Measurements from ENCODE around the gene ZBTB12.
"Not testable (repeated sequence)": the region's sequence is repeated elsewhere in the genome, so short reads cannot be mapped to it uniquely, and the experiment has no call there.

The ZBTB12 gene, protein sequence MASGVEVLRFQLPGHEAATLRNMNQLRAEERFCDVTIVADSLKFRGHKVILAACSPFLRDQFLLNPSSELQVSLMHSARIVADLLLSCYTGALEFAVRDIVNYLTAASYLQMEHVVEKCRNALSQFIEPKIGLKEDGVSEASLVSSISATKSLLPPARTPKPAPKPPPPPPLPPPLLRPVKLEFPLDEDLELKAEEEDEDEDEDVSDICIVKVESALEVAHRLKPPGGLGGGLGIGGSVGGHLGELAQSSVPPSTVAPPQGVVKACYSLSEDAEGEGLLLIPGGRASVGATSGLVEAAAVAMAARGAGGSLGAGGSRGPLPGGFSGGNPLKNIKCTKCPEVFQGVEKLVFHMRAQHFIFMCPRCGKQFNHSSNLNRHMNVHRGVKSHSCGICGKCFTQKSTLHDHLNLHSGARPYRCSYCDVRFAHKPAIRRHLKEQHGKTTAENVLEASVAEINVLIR

DNA sequence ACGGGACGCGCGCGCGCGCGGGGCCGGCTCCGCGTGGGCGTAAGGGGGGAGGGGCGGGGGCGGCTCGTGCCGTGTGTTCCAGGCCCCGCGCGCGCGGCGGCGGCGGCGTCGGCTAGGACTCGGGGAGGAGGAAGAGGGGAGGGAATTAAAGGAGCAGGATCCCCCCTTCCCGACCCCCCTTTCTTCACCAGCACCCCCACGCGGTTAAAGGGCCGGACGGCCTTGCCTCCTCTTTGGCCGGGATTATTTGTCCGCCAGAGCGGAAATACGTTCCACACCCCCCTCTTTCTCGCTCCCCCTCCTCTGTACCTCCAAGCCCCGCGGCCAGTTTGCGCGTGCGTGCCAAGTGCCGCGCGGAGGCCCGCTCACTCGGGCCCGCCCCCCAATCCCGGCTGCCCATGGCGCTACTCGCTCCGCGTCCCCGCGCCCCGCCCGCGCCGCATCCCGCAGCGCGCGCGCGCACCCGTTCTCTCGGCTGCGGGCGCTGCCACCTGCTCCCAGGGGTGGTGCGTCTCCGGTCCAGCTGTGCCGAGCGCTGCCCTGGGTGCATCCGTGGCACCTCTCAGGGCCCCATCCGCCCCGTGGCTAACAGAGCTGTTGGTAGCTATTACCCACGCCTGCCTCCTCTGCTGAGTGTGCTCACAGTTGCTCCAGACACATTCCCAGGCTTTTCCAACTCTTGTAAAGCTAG lies at the start of gene ZBTB12:
TSS of gene ZBTB12 (minus strand) at position 134 of the 691 bp plus-strand sequence. CDS start 781 bp downstream, outside the sequence.
- peak; percentile 95 to 96 for DNase-seq (ENCODE audit: low read depth in 2 of 2)

- DNase-seq (ENCODE audit: low read depth in 2 of 2): no peak
Measured at GRCh38 chr6:31949926-31950548, 48.2 kb upstream of the ZBTB12 start.

- DNase-seq (ENCODE audit: low read depth in 2 of 2): no peak
Measured at GRCh38 chr6:31948753-31949413, 47.0 kb upstream of the ZBTB12 start.

GRCh38 chr6:31948306-31948705 lies 46.4 kb upstream of the ZBTB12 start:
- DNase-seq (ENCODE audit: low read depth in 2 of 2): no peak

- no peak for DNase-seq (ENCODE audit: low read depth in 2 of 2)
Measured at GRCh38 chr6:31947864-31948263, 46.0 kb upstream of the ZBTB12 start.

- no peak for DNase-seq (ENCODE audit: low read depth in 2 of 2)
Measured at GRCh38 chr6:31947070-31947675, 45.3 kb upstream of the ZBTB12 start.

GRCh38 chr6:31946370-31946885 lies 44.5 kb upstream of the ZBTB12 start:
- DNase-seq (ENCODE audit: low read depth in 2 of 2): no peak

GRCh38 chr6:31945507-31946369 lies 43.9 kb upstream of the ZBTB12 start, which contains the start of gene CFB:
Gene CFB, plus strand, starts transcription at chr6:31946095. Its CDS starts 127 bp downstream, at chr6:31946222.
- peak; percentile 40 to 55 for DNase-seq (ENCODE audit: low read depth in 2 of 2)

DNA sequence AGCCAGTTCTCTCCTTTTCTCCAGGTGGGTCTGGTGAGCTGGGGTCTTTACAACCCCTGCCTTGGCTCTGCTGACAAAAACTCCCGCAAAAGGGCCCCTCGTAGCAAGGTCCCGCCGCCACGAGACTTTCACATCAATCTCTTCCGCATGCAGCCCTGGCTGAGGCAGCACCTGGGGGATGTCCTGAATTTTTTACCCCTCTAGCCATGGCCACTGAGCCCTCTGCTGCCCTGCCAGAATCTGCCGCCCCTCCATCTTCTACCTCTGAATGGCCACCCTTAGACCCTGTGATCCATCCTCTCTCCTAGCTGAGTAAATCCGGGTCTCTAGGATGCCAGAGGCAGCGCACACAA lies 43.2 kb upstream of the ZBTB12 start:
- no peak for DNase-seq (ENCODE audit: low read depth in 2 of 2)

- no peak for DNase-seq (ENCODE audit: low read depth in 2 of 2)
Measured at GRCh38 chr6:31943742-31944141, 41.9 kb upstream of the ZBTB12 start.

GRCh38 chr6:31940256-31940664 lies 38.4 kb upstream of the ZBTB12 start:
- DNase-seq (ENCODE audit: low read depth in 2 of 2): no peak

GRCh38 chr6:31935823-31936222 lies 33.9 kb upstream of the ZBTB12 start:
- no peak for DNase-seq (ENCODE audit: low read depth in 2 of 2)

- no peak for DNase-seq (ENCODE audit: low read depth in 2 of 2)
Measured at GRCh38 chr6:31935021-31935420, 33.1 kb upstream of the ZBTB12 start.

DNA sequence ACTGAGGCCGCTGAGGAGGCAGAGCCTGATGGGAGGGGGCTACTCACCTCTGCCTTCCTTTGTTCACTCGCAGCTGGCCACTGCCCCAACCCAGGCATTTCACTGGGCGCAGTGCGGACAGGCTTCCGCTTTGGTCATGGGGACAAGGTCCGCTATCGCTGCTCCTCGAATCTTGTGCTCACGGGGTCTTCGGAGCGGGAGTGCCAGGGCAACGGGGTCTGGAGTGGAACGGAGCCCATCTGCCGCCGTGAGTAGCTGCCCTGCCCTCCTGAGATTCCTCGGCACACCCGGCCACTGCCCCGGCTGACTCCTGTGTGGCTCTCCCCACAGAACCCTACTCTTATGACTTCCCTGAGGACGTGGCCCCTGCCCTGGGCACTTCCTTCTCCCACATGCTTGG lies 31.7 kb upstream of the ZBTB12 start:
- DNase-seq (ENCODE audit: low read depth in 2 of 2): no peak

- DNase-seq (ENCODE audit: low read depth in 2 of 2): not testable (repeated sequence)
Measured at GRCh38 chr6:31932137-31932536, 30.3 kb upstream of the ZBTB12 start.

DNA sequence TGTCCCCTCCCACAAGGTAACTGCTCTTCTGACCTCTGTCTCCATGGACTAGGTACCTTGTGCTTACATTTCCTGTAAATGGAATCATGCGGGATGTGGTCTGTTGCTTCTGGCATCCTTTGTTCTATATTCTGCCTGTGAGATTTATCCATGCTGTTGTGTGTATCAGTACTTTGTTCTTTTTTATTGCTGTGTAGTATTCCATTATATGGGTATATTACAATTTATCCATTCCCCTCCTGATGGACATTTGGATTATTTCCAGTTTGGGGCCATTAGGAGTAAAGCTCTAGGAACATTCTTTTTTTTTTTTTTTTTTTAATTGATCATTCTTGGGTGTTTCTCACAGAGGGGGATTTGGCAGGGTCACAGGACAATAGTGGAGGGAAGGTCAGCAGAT lies 29.1 kb upstream of the ZBTB12 start:
- DNase-seq (ENCODE audit: low read depth in 2 of 2): no peak

- DNase-seq (ENCODE audit: low read depth in 2 of 2): no peak
Measured at GRCh38 chr6:31928672-31928939, 26.7 kb upstream of the ZBTB12 start.

DNA sequence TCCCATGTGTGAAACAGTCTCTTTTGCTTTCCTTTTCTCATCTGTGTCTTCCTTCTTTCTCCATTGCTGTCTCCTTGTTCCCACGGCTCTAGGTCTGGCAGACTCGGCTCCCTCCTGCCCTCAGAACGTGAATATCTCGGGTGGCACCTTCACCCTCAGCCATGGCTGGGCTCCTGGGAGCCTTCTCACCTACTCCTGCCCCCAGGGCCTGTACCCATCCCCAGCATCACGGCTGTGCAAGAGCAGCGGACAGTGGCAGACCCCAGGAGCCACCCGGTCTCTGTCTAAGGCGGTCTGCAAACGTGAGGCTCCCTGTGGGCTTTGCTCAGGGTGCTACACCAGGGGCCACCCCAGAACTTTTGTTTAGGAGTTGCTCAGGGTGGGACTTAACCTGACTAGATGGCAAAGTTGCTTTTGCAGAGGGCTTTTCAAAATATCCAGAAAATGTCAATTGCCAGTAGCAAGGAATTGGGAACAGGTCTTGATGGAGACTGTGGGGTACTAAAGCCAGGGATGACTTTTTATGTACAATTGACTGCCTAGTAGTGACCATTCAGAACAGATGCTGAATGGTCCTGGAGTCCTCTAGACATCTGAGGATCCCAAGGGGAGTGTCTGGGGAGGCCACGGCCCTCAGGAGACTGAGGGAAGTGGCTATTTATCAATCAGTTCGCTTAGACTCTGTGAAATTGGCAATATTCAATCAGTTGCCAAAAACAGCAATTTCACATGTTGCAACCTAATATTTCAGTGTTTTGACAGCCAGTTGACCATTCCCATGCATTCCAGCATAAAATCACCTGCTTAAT lies 26.2 kb upstream of the ZBTB12 start:
- no peak for DNase-seq (ENCODE audit: low read depth in 2 of 2)

DNA sequence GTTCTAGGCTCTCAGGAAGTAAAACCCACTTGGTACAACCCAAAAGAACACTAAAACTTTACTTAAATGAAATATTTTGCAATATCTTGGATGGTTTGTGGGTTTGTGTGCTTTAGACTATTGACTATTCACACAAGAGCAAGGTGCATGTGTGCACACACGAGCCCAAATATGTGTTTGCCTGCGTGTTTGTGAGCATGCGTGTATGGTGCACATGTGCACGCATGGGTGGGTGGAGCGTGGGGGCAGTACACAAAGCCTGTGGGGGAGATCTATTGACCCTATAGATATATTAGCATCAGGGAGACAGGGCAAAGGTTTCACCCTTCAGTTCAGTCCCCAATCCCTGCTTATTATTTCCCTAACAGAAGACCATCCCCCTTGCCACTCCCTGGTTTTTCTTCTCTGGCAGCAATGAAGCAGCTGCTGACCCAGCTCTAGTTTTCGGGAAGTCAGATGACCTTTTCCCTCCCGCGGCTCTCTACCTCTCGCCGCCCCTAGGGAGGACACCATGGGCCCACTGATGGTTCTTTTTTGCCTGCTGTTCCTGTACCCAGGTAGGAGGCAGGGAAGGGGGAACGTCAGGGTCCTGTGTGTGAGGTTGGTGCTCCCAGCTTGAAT lies 25.5 kb upstream of the ZBTB12 start, which contains the start of gene C2:
TSS of gene C2 (plus strand) at position 476 of the 621 bp plus-strand sequence. CDS start at position 512, 36 bp downstream.
- no peak for DNase-seq (ENCODE audit: low read depth in 2 of 2)
